Ishikawa (cell line): Measurements from ENCODE around the gene HAUS2.

Source experiments
- CEBPB ChIP-seq: IDR thresholded peaks from 2 replicates; pipeline ENCODE4 v1.6.1; 2012
- CREB1 ChIP-seq: IDR thresholded peaks from 2 replicates; pipeline ENCODE4 v1.6.1; 2012; ENCODE audit warnings: low read depth
- EGR1 ChIP-seq: IDR thresholded peaks from 2 replicates; pipeline ENCODE4 v1.6.1; 2012
- EP300 ChIP-seq: IDR thresholded peaks from 2 replicates; pipeline ENCODE4 v1.6.1; 2012; ENCODE audit warnings: borderline replicate concordance
- FOXM1 ChIP-seq: IDR thresholded peaks from 2 replicates; pipeline ENCODE4 v1.6.1; 2012; ENCODE audit warnings: low read depth, borderline replicate concordance
- MAX ChIP-seq: IDR thresholded peaks from 2 replicates; pipeline ENCODE4 v1.6.1; 2012
- NFIC ChIP-seq: IDR thresholded peaks from 2 replicates; pipeline ENCODE4 v1.6.1; 2012
- RAD21 ChIP-seq: IDR thresholded peaks from 2 replicates; pipeline ENCODE4 v1.6.1; 2012; ENCODE audit warnings: low read depth
- REST ChIP-seq: IDR thresholded peaks from 2 replicates; pipeline ENCODE4 v1.6.1; 2012; ENCODE audit warnings: low read depth, mild to moderate bottlenecking
- TAF1 ChIP-seq: IDR thresholded peaks from 2 replicates; pipeline ENCODE4 v1.6.1; 2012; ENCODE audit warnings: low read depth, mild to moderate bottlenecking
- TCF12 ChIP-seq: IDR thresholded peaks from 2 replicates; pipeline ENCODE4 v1.6.1; 2012; ENCODE audit warnings: low read depth
- TEAD4 ChIP-seq: IDR thresholded peaks from 2 replicates; pipeline ENCODE4 v1.6.1; 2012
- USF1 ChIP-seq: IDR thresholded peaks from 2 replicates; pipeline ENCODE4 v1.6.1; 2012
- YY1 ChIP-seq: IDR thresholded peaks from 2 replicates; pipeline ENCODE4 v1.6.1; 2012; ENCODE audit warnings: low read depth
- ZBTB7A ChIP-seq: IDR thresholded peaks from 2 replicates; pipeline ENCODE4 v1.6.1; 2012; ENCODE audit warnings: low read depth

The HAUS2 gene

GRCh38 chr15:42503825-42504224, 44.8 kb upstream of the HAUS2 start:
- TF ChIP-seq FOXM1 (no peak), EGR1 (no peak), USF1 (no peak), EP300 (no peak), CREB1 (no peak), TEAD4 (no peak), TCF12 (no peak), MAX (no peak), RAD21 (no peak), REST (no peak), YY1 (no peak), TAF1 (no peak), CEBPB (no peak), ZBTB7A (no peak), NFIC (no peak)

GRCh38 chr15:42504631-42505030, 44.0 kb upstream of the HAUS2 start:
- no peak for TF ChIP-seq MAX
- TF ChIP-seq REST: no peak
- no peak for TF ChIP-seq YY1
- no peak for TF ChIP-seq CEBPB
- no peak for TF ChIP-seq CREB1
- no peak for TF ChIP-seq TEAD4
- TF ChIP-seq FOXM1: no peak
- no peak for TF ChIP-seq EP300
- TF ChIP-seq USF1: no peak
- TF ChIP-seq TAF1: no peak
- no peak for TF ChIP-seq NFIC
- no peak for TF ChIP-seq EGR1
- no peak for TF ChIP-seq ZBTB7A
- no peak for TF ChIP-seq TCF12
- TF ChIP-seq RAD21: no peak

GRCh38 chr15:42507514-42507913, 41.1 kb upstream of the HAUS2 start:
- TF ChIP-seq ZBTB7A: no peak
- TF ChIP-seq CREB1: no peak
- no peak for TF ChIP-seq EGR1
- no peak for TF ChIP-seq RAD21
- no peak for TF ChIP-seq FOXM1

GRCh38 chr15:42508263-42508690, 40.4 kb upstream of the HAUS2 start:
- no peak for TF ChIP-seq TCF12
- TF ChIP-seq CEBPB: no peak
- no peak for TF ChIP-seq FOXM1
- TF ChIP-seq NFIC: no peak
- no peak for TF ChIP-seq RAD21
- no peak for TF ChIP-seq TAF1
- TF ChIP-seq CREB1: no peak
- no peak for TF ChIP-seq EP300

GRCh38 chr15:42510258-42511006, 38.2 kb upstream of the HAUS2 start:
- no peak for TF ChIP-seq TEAD4
- no peak for TF ChIP-seq MAX
- no peak for TF ChIP-seq EP300
- TF ChIP-seq ZBTB7A: no peak
- TF ChIP-seq NFIC: no peak
- no peak for TF ChIP-seq CEBPB
- TF ChIP-seq CREB1: no peak
- no peak for TF ChIP-seq TCF12
- no peak for TF ChIP-seq TAF1
- TF ChIP-seq REST: no peak
- no peak for TF ChIP-seq EGR1
- no peak for TF ChIP-seq YY1
- no peak for TF ChIP-seq RAD21
- TF ChIP-seq USF1: no peak
- TF ChIP-seq FOXM1: no peak
